H1 (cell line): ENCODE data around the gene PDGFA. TPM values are rescaled to one million over a fixed set of nuclear protein-coding genes. Genes with fewer than 3 reads are reported as not detected.

Experiments used
- CTCF ChIA-PET: fragments of 300-600 bp; sonication (Branson Sonifier 250); formaldehyde crosslinking; loops from one replicate; lab custom pipeline; 2021; ENCODE audit not compliant: partially characterized antibody; lab: Charles Lee
- POLR2A ChIA-PET: fragments of 300-600 bp; sonication (Branson Sonifier 250); formaldehyde crosslinking; loops from one replicate; lab custom pipeline; 2021; ENCODE audit warnings: inconsistent platforms; ENCODE audit not compliant: partially characterized antibody; lab: Charles Lee
- DNase-seq, 2 experiments: peaks; one replicate each; pipeline versions ENCODE4 v3.0.0 to v3.0.0-alpha.2; 2010 to 2022; ENCODE audit warnings: low spot score in 2 of 2, low read depth in 1 of 2, mixed read lengths in 1 of 2
- FAIRE-seq: peaks from 2 replicates; lab custom pipeline; 2011; peaks lifted over from hg19 to GRCh38; lab: Jason Lieb, UNC
- H2AFZ ChIP-seq: 2 replicates; pipeline ENCODE4 v1.8.1; 2012; ENCODE audit warnings: low read length, inconsistent platforms
- H2AK5ac ChIP-seq: 2 replicates; pipeline ENCODE4 v1.6.1; 2013; ENCODE audit warnings: low read depth, low read length
- H2BK120ac ChIP-seq: replicated peaks from 2 replicates; pipeline ENCODE3; 2013; ENCODE audit warnings: low read depth, low read length, inconsistent platforms
- H2BK12ac ChIP-seq: 2 replicates; pipeline ENCODE4 v1.6.1; 2013; ENCODE audit warnings: low read depth, low read length
- H2BK15ac ChIP-seq: 2 replicates; pipeline ENCODE4 v1.6.1; 2013; ENCODE audit warnings: low read length
- H2BK20ac ChIP-seq: 2 replicates; pipeline ENCODE4 v1.6.1; 2013; ENCODE audit warnings: low read length
- H2BK5ac ChIP-seq: 2 replicates; pipeline ENCODE4 v1.6.1; 2013; ENCODE audit warnings: low read depth, low read length
- H3K14ac ChIP-seq: 2 replicates; pipeline ENCODE4 v1.6.1; 2013; ENCODE audit warnings: inconsistent platforms; ENCODE audit not compliant: insufficient read length
- H3K18ac ChIP-seq: 2 replicates; pipeline ENCODE4 v1.6.1; 2013; ENCODE audit warnings: low read length; ENCODE audit errors: extremely low read depth
- H3K23ac ChIP-seq: 2 replicates; pipeline ENCODE4 v1.6.1; 2013; ENCODE audit warnings: inconsistent platforms; ENCODE audit not compliant: insufficient read length
- H3K23me2 ChIP-seq: 2 replicates; pipeline ENCODE4 v1.6.1; 2013; ENCODE audit warnings: low read depth, low read length
- H3K27ac ChIP-seq: 2 replicates; pipeline ENCODE4 v1.6.1; 2011; ENCODE audit warnings: low read depth, low read length, inconsistent platforms
- H3K27me3 ChIP-seq, 4 experiments: replicated peaks in 1 of 4; 1 replicate in 1 of 4; 2 replicates in 3 of 4; pipeline versions ENCODE4 v1.6.1 to v1.8.1; 2011 to 2013; ENCODE audit warnings: low read length in 3 of 4, mild to moderate bottlenecking in 3 of 4, inconsistent platforms in 2 of 4, mixed read lengths in 2 of 4, moderate library complexity in 1 of 4; ENCODE audit not compliant: control insufficient read depth in 3 of 4, insufficient read depth in 3 of 4; ENCODE audit errors: extremely low read depth in 1 of 4
- H3K36me3 ChIP-seq, 4 experiments: 2 replicates each; pipeline versions ENCODE4 v1.6.1 to v1.8.1; 2011 to 2013; ENCODE audit warnings: mild to moderate bottlenecking in 4 of 4, low read length in 3 of 4, moderate library complexity in 2 of 4, control low read depth in 1 of 4, inconsistent platforms in 1 of 4; ENCODE audit not compliant: insufficient read depth in 4 of 4, control insufficient read depth in 2 of 4
- H3K4ac ChIP-seq: replicated peaks from 2 replicates; pipeline ENCODE3; 2013; ENCODE audit warnings: low read length, low read depth, mixed read lengths, inconsistent platforms; ENCODE audit not compliant: insufficient read length
- H3K4me1 ChIP-seq, 4 experiments: replicated peaks in 1 of 4; 1 replicate in 1 of 4; 2 replicates in 3 of 4; pipeline versions ENCODE4 v1.6.1 to v1.8.1; 2011 to 2013; ENCODE audit warnings: low read length in 3 of 4, inconsistent platforms in 2 of 4, mixed read lengths in 1 of 4; ENCODE audit not compliant: insufficient read depth in 4 of 4, control insufficient read depth in 3 of 4
- H3K4me2 ChIP-seq, 2 experiments: 2 replicates each; pipeline versions ENCODE4 v1.6.1 to v1.8.1; 2011 to 2013; ENCODE audit warnings: low read depth in 2 of 2, low read length in 2 of 2, control low read depth in 1 of 2, inconsistent platforms in 1 of 2, mild to moderate bottlenecking in 1 of 2; ENCODE audit not compliant: insufficient read depth in 1 of 2
- H3K4me3 ChIP-seq, 4 experiments: fragments of 200-600, 300-600 bp in 1 of 4; sonication (generic), shearing (Covaris generic), sonication (Bioruptor Twin) in 1 of 4; 2 replicates each; pipeline versions ENCODE4 v1.5.1 to v1.8.1; 2011 to 2016; ENCODE audit warnings: low read length in 4 of 4, low read depth in 3 of 4, control low read depth in 2 of 4, inconsistent platforms in 2 of 4, mild to moderate bottlenecking in 2 of 4, mixed read lengths in 1 of 4, moderate library complexity in 1 of 4; ENCODE audit not compliant: insufficient read depth in 2 of 4; ENCODE audit errors: extremely low read depth in 1 of 4
- H3K56ac ChIP-seq: replicated peaks from 2 replicates; pipeline ENCODE3; 2013; ENCODE audit warnings: low read depth, mild to moderate bottlenecking, mixed read lengths, low read length, inconsistent platforms; ENCODE audit not compliant: insufficient read length
- H3K79me1 ChIP-seq: 2 replicates; pipeline ENCODE4 v1.6.1; 2013; ENCODE audit warnings: low read depth, low read length, control low read depth
- H3K79me2 ChIP-seq, 2 experiments: 2 replicates each; pipeline versions ENCODE4 v1.6.1 to v1.8.1; 2012 to 2013; ENCODE audit warnings: low read length in 2 of 2, mild to moderate bottlenecking in 2 of 2, inconsistent platforms in 1 of 2; ENCODE audit not compliant: insufficient read depth in 2 of 2, control insufficient read depth in 1 of 2
- H3K9ac ChIP-seq, 4 experiments: replicated peaks in 1 of 4; 1 replicate in 1 of 4; 2 replicates in 3 of 4; pipeline versions ENCODE4 v1.6.1 to v1.8.1; 2011 to 2013; ENCODE audit warnings: low read depth in 3 of 4, low read length in 3 of 4, control low read depth in 2 of 4, mild to moderate bottlenecking in 2 of 4, moderate library complexity in 2 of 4, inconsistent platforms in 1 of 4; ENCODE audit errors: extremely low read depth in 1 of 4
- H3K9me3 ChIP-seq, 2 experiments: 2 replicates each; pipeline versions ENCODE4 v1.6.1 to v1.8.1; 2012 to 2013; ENCODE audit warnings: mild to moderate bottlenecking in 2 of 2, moderate library complexity in 2 of 2, control low read depth in 1 of 2, inconsistent platforms in 1 of 2, low read depth in 1 of 2, low read length in 1 of 2, mixed read lengths in 1 of 2; ENCODE audit not compliant: insufficient read depth in 2 of 2
- H4K20me1 ChIP-seq, 2 experiments: replicated peaks in 1 of 2; 2 replicates each; pipeline versions ENCODE3 to v1.8.1; 2011 to 2013; ENCODE audit warnings: inconsistent platforms in 2 of 2, low read length in 2 of 2, mild to moderate bottlenecking in 1 of 2; ENCODE audit not compliant: insufficient read depth in 2 of 2, control insufficient read depth in 1 of 2
- H4K5ac ChIP-seq: 2 replicates; pipeline ENCODE4 v1.6.1; 2013; ENCODE audit warnings: low read length, low read depth, mixed read lengths, inconsistent platforms; ENCODE audit not compliant: insufficient read length
- H4K8ac ChIP-seq: 2 replicates; pipeline ENCODE4 v1.8.0; 2013; ENCODE audit warnings: mild to moderate bottlenecking, moderate library complexity, low read length, inconsistent platforms; ENCODE audit not compliant: insufficient read depth; ENCODE audit errors: extremely low read depth
- H4K91ac ChIP-seq: replicated peaks from 2 replicates; pipeline ENCODE3; 2013; ENCODE audit warnings: low read length, mixed read lengths, inconsistent platforms; ENCODE audit not compliant: insufficient read length
- BCL11A ChIP-seq, 2 experiments: IDR thresholded peaks; one replicate each; pipeline ENCODE4 v1.6.1; 2011; ENCODE audit warnings: low read depth in 2 of 2, low read length in 2 of 2, mild to moderate bottlenecking in 2 of 2
- CEBPB ChIP-seq: IDR thresholded peaks from 2 replicates; pipeline ENCODE4 v1.6.1; 2012; ENCODE audit warnings: low read depth, low read length
- CREB1 ChIP-seq: IDR thresholded peaks from 2 replicates; pipeline ENCODE4 v1.6.1; 2012; ENCODE audit warnings: inconsistent platforms
- CTCF ChIP-seq, 3 experiments: IDR thresholded peaks; 1 replicate in 2 of 3; 2 replicates in 1 of 3; pipeline versions ENCODE4 v1.5.1 to v1.6.1; 2011; ENCODE audit warnings: low read length in 3 of 3, mild to moderate bottlenecking in 3 of 3, inconsistent platforms in 2 of 3, low read depth in 1 of 3, moderate library complexity in 1 of 3; ENCODE audit not compliant: insufficient read depth in 1 of 3; ENCODE audit errors: control extremely low read depth in 1 of 3
- EP300 ChIP-seq, 2 experiments: IDR thresholded peaks; 1 replicate in 1 of 2; 2 replicates in 1 of 2; pipeline ENCODE4 v1.6.1; 2011 to 2012; ENCODE audit warnings: low read depth in 2 of 2, low read length in 2 of 2, mild to moderate bottlenecking in 2 of 2, borderline replicate concordance in 1 of 2, inconsistent platforms in 1 of 2, moderate library complexity in 1 of 2
- POLR2AphosphoS5 ChIP-seq: IDR thresholded peaks from 2 replicates; pipeline ENCODE4 v1.6.1; 2011; ENCODE audit warnings: low read depth, low read length
- POU5F1 ChIP-seq: IDR thresholded peaks from 2 replicates; pipeline ENCODE4 v1.6.1; 2011; ENCODE audit warnings: low read depth, mild to moderate bottlenecking, low read length, moderate library complexity
- RNF2 ChIP-seq: fragments of 200-900, 300-1000 bp; sonication (generic); IDR thresholded peaks from 2 replicates; pipeline ENCODE4 v1.7.1; 2016; ENCODE audit warnings: borderline replicate concordance, low read depth, mild to moderate bottlenecking, antibody characterized with exemption, low read length; ENCODE audit not compliant: poor library complexity, severe bottlenecking; ENCODE audit errors: missing control alignments
- SP1 ChIP-seq: IDR thresholded peaks from 2 replicates; pipeline ENCODE4 v1.6.1; 2011; ENCODE audit warnings: low read depth, low read length
- TBP ChIP-seq: IDR thresholded peaks from 2 replicates; pipeline ENCODE4 v1.6.1; 2011; ENCODE audit warnings: low read depth, low read length, improper control_type of control experiment
- TCF12 ChIP-seq: IDR thresholded peaks from 2 replicates; pipeline ENCODE4 v1.6.1; 2011; ENCODE audit warnings: low read depth, mild to moderate bottlenecking, low read length
- TEAD4 ChIP-seq: IDR thresholded peaks from 2 replicates; pipeline ENCODE4 v1.6.1; 2012; ENCODE audit warnings: low read depth, low read length, inconsistent platforms, mixed read lengths
- WGBS, 2 experiments: shearing (Covaris generic) in 1 of 2; methylation state at CpG; one replicate each; pipeline versions ENCODE4 v1.1.6 to v1.1.7; 2013 to 2015; ENCODE audit warnings: low lambda C conversion rate in 2 of 2, mixed read lengths in 2 of 2, inconsistent platforms in 1 of 2, low coverage in 1 of 2, missing lambda C conversion rate in 1 of 2; ENCODE audit not compliant: insufficient replicate concordance in 2 of 2, insufficient coverage in 1 of 2, insufficient read length in 1 of 2; ENCODE audit errors: extremely low coverage in 1 of 2, missing lambda C conversion rate in 1 of 2; 5-methylcytosine and 5-hydroxymethylcytosine counted together
- polyA plus RNA-seq, 7 experiments: library from polyadenylated mRNA; depleted of rRNA in 3 of 7; stranded (reverse) in 5 of 7; unstranded in 2 of 7; fragments of >200 nt in 5 of 7; fragments of 200-250 nt in 2 of 7; gene quantifications; 1 replicate in 5 of 7; 2 replicates in 1 of 7; 4 replicates in 1 of 7; pipeline versions ENCODE4 v1.2.1 to v1.2.3, GENCODE V29; 2011 to 2013; ENCODE audit warnings: missing spikeins in 2 of 7, mixed read lengths in 2 of 7
- total RNA-seq: library from RNA; stranded (reverse); fragmentation: NEBNext Ultra II Directional; extraction: Animal tissue kit (Norgen Biotek cat#: 25700); gene quantifications from 2 replicates; pipeline ENCODE4 v1.2.1, GENCODE V29; 2021

PDGFA gene
- total and polyA plus RNA-seq, 2 of the 8 experiments (the other 6 are each of a cell fraction or from before 2014, with no cell fraction given): 21.1 to 43.0 TPM

DNA sequence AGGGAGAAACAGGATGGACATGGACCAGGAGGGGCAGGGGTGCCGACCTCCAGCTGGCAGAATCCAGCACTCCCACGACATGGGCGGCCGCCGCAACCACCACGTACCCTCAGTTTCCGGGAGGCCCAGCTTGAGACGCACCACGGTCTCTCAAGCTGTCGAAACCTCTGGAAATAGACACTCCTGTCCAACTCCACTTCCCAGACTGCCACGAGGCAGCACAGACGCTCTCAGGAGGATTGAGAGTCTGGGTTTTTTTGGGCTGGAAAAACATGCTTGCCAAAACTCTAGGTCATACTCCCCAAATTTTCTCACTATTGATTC, 37.9 kb upstream of the PDGFA start:
- H2BK12ac ChIP-seq: no peak overlapping the region
- H3K56ac ChIP-seq: no peak overlapping the region
- H3K23me2 ChIP-seq: peaks cover 2% of the 10 kb centered on the region; the same call in 1 of the 2 replicates
- FAIRE-seq (no peak), DNase-seq (no peak)
- no peak overlapping the region for H2BK15ac ChIP-seq
- CTCF ChIA-PET: no interaction called here
- no peak overlapping the region for H2BK20ac ChIP-seq
- no peak overlapping the region for H3K4me2 ChIP-seq
- no peak overlapping the region for H3K27ac ChIP-seq
- H2BK120ac ChIP-seq: no peak overlapping the region
- 79% methylated on average over 12 of the region's 12 CpGs; no CpG with 5 or more reads in 1 of the 2 experiments for whole genome bisulfite sequencing, 2 experiments
- no peak overlapping the region for H3K4me3 ChIP-seq
- POLR2A ChIA-PET: interaction anchor here (1.3 kb wide), 1 partner anchor 40 kb away, joined by 3 read pairs; no protein-coding TSS in a partner anchor
- H3K27me3 ChIP-seq: no peaks in the 10 kb centered on the region
- no peak overlapping the region for H2AK5ac ChIP-seq
- H3K9me3 ChIP-seq: peaks cover 0 to 5% of the 10 kb centered on the region in 2 experiments; a peak in 1 of 4 replicates
- no peak overlapping the region for H3K23ac ChIP-seq
- no peak overlapping the region for H4K91ac ChIP-seq
- H2AFZ ChIP-seq: no peak overlapping the region
- H4K5ac ChIP-seq: no peak overlapping the region
- no peak overlapping the region for H3K4ac ChIP-seq
- no peak overlapping the region for H3K14ac ChIP-seq
- H4K8ac ChIP-seq: no peak overlapping the region
- H3K9ac ChIP-seq: no peak overlapping the region
- no peak overlapping the region for H3K18ac ChIP-seq
- no peaks in the 10 kb centered on the region for H3K79me2 ChIP-seq
- no peaks in the 10 kb centered on the region for H3K36me3 ChIP-seq
- peaks cover 0 to 3% of the 10 kb centered on the region in 2 experiments for H4K20me1 ChIP-seq
- 0 out of 2 replicates have a peak overlapping the region, but pooled peaks have one; percentile 35 for H2BK5ac ChIP-seq
- peaks cover 0 to 3% (median 0%) of the 10 kb centered on the region in 4 experiments; a peak in 1 of 7 replicates for H3K4me1 ChIP-seq
- 0 out of 2 replicates have a peak, but pooled peaks cover 4% of the 10 kb centered on the region for H3K79me1 ChIP-seq
- no peak for TF ChIP-seq POLR2AphosphoS5
- TF ChIP-seq POU5F1: no peak
- TF ChIP-seq TCF12: no peak
- no peak for TF ChIP-seq TBP
- no peak for TF ChIP-seq EP300 (IDR thresholded peaks at IDR 0.05; ENCODE audit: borderline replicate concordance in 1 of 2, low read depth in 2 of 2, low read length in 2 of 2)
- TF ChIP-seq BCL11A (IDR thresholded peaks at IDR 0.05; ENCODE audit: low read depth in 2 of 2, low read length in 2 of 2): no peak
- no peak for TF ChIP-seq RNF2
- TF ChIP-seq CTCF (IDR thresholded peaks at IDR 0.05; ENCODE audit: control extremely low read depth in 1 of 3, insufficient read depth in 1 of 3, low read depth in 1 of 3, low read length in 3 of 3): no peak
- no peak for TF ChIP-seq SP1
- TF ChIP-seq CEBPB: no peak
- TF ChIP-seq TEAD4: no peak
- TF ChIP-seq CREB1: no peak
